GM21515 (cell line): ENCODE data around the gene CD247.

Source experiments
- ATAC-seq: cut with Tn5 transposase; IDR thresholded peaks from one replicate; pipeline ENCODE4 v1.9.1; 2021; ENCODE audit not compliant: unreplicated experiment

The CD247 gene

GRCh38 chr1:167542109-167543032, 24.0 kb upstream of the CD247 start:
- ATAC-seq = no peak

GRCh38 chr1:167541610-167542009, 23.3 kb upstream of the CD247 start:
- ATAC-seq = no peak

DNA sequence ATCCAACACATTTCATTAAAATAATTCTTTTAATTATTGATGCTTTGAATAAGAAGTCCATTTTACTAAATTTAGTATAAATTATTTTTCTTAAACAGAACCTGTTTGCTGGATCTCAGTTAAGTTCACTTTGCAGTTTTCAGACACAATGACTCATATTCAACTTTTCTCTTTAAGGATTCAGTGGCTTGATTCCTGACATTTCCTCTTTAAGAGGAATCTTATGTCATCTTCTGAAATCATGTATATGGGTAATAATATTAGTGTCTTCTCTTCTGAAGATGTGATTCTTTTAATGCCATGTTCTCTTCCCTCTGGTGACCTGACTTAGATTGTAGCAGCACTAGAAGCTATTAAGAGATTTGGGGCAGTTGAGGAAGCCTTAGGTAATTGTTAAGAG, 22.7 kb upstream of the CD247 start:
- ATAC-seq = no peak

DNA sequence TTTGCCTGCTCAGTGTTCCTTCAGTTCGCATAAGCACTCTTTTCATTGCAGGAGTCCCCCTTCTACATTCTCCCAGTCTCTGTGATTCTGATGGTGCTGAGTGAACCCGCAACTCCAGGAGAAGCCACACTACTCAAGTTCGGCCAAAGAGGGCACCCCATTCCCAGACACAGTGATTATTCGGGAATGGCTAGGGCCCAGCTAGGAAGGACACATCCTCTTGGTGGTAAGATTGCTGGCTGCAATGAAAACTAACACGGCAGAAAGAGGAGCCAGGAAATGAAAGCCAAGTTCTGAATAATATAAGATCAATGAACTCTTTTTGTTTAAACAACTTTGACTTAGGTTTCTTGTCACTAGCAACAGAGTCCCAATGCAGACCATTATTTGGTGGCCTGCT, 20.3 kb upstream of the CD247 start:
- ATAC-seq = no peak

GRCh38 chr1:167533851-167534300, 15.5 kb upstream of the CD247 start:
- no peak for ATAC-seq

GRCh38 chr1:167532964-167533824, 14.9 kb upstream of the CD247 start:
- no peak for ATAC-seq

- no peak for ATAC-seq
Measured at GRCh38 chr1:167532375-167532774, 14.0 kb upstream of the CD247 start.

- ATAC-seq = no peak
Measured at GRCh38 chr1:167529829-167530474, 11.6 kb upstream of the CD247 start.

DNA sequence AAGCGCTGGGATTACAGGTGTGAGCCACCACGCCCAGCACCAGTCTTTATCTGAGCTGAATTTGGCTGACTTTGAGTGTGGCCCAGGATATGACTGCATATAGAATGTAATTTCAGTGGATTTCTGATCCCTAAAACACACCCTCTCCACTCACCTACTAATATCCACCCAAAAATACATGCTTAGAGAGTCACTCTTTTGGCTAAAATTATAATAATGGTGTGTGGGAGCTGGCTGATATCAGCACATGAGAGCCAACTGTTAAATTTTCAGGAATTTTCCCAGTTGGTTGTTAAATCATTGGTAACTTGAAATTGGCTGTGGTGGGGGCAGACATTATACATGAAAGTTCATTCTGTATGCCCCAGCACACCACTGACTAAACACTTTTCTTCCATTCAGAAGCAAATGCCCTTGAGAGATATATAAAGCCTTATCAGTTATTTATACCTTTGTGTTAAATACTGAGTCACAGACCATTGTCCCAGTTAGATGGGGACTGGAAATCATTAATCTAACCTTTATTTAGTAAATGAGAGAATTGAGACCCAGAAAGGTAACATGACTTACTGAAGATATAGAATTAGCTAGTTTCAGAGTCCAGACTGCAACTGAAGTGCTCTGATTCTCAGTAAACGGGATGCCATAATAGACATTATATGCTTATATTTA, 9.9 kb upstream of the CD247 start:
- ATAC-seq = no peak

- ATAC-seq = no peak
Measured at GRCh38 chr1:167526667-167527383, 8.5 kb upstream of the CD247 start.

DNA sequence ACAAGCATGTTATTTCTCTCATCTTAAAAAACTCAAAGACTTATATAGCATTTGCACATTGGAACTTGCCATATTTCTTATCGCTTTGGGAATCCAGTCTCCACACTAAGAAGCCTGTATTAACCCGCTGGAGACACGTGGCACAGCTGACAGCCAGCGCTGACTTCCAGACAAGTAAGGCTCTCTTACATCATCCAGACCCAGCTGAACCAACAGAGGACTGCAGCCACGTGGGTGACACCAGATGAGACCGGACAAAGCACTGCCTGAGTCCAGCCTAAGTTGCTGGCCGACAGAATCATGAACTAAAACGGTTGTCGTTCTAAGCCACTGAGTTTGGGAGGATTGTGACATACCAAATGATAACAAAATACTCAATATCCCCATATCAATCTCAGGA, 6.3 kb upstream of the CD247 start:
- no peak for ATAC-seq

- no peak for ATAC-seq
Measured at GRCh38 chr1:167522246-167522645, 3.9 kb upstream of the CD247 start.

GRCh38 chr1:167520711-167521206, 2.4 kb upstream of the CD247 start:
- ATAC-seq = no peak

GRCh38 chr1:167517535-167518330, 596 bp downstream of the CD247 start:
- no peak for ATAC-seq

- no peak for ATAC-seq
Measured at GRCh38 chr1:167516404-167517388, 1.6 kb downstream of the CD247 start.

- no peak for ATAC-seq
Measured at GRCh38 chr1:167515893-167516321, 2.4 kb downstream of the CD247 start.

DNA sequence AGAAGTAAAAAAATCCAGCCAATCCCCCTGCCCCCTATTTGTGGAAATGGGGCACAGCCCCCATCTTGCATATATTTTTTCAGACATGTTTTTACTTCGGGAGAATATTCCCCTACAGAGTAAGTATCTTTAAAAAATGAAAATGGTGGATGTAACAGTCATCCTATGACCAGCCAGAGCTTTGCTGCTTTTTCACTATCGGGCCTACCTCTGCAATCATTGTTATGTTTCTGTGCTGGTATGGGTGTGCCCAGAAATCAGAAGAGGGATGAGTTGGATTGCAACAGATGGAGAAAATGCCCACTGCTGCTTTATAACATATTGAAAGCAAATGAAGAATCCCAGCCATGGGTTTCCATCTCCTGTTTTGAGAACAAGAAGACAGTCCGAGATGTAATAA, 2.9 kb downstream of the CD247 start:
- no peak for ATAC-seq

- ATAC-seq = no peak
Measured at GRCh38 chr1:167514288-167514687, 4.0 kb downstream of the CD247 start.
